Measurements from ENCODE around the gene ALKBH6.

ALKBH6 gene

GRCh38 chr19:35977446-35978222 lies 36.4 kb downstream of the ALKBH6 start:
- H3K36me3 ChIP-seq (ENCODE audit: control insufficient read depth in 2 of 2, insufficient read depth in 1 of 2, low read length in 2 of 2) = no peaks in the 10 kb centered on the region
- H3K4me1 ChIP-seq (ENCODE audit: control insufficient read depth, insufficient read depth, low read length) = no peaks in the 10 kb centered on the region
- ChIA-PET POLR2A (no interaction called here), CTCF (interaction anchor here (0.6 to 1.0 kb wide), 7 partner anchors 9 to 1655 kb away, joined by 3 to 9 read pairs (median 4); no protein-coding TSS in a partner anchor)
- no peak overlapping the region for H3K27ac ChIP-seq (ENCODE audit: extremely low read depth, low read depth, low read length)
- H3K9me3 ChIP-seq (ENCODE audit: control insufficient read depth, insufficient read depth, low read depth, low read length) = no peaks in the 10 kb centered on the region
- no peak overlapping the region for H3K4me3 ChIP-seq (ENCODE audit: low read depth, low read length)
- no peak for TF ChIP-seq ZNF768 (tag by site-specific recombination; IDR thresholded peaks at IDR 0.05)
- TF ChIP-seq ZNF621 (tag by site-specific recombination; IDR thresholded peaks at IDR 0.05) = peak; percentile 71; the same call in 1 of the 2 replicates
- peak; percentile 66 for TF ChIP-seq GLIS1 (tag by site-specific recombination; IDR thresholded peaks at IDR 0.05)
- TF ChIP-seq ZBTB8A (tag by site-specific recombination; IDR thresholded peaks at IDR 0.05) = peak; percentile 56; the same call in 1 of the 2 replicates
- TF ChIP-seq, protein P1, sequence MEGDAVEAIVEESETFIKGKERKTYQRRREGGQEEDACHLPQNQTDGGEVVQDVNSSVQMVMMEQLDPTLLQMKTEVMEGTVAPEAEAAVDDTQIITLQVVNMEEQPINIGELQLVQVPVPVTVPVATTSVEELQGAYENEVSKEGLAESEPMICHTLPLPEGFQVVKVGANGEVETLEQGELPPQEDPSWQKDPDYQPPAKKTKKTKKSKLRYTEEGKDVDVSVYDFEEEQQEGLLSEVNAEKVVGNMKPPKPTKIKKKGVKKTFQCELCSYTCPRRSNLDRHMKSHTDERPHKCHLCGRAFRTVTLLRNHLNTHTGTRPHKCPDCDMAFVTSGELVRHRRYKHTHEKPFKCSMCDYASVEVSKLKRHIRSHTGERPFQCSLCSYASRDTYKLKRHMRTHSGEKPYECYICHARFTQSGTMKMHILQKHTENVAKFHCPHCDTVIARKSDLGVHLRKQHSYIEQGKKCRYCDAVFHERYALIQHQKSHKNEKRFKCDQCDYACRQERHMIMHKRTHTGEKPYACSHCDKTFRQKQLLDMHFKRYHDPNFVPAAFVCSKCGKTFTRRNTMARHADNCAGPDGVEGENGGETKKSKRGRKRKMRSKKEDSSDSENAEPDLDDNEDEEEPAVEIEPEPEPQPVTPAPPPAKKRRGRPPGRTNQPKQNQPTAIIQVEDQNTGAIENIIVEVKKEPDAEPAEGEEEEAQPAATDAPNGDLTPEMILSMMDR (tag by site-specific recombination; IDR thresholded peaks at IDR 0.05) = peak; percentile 95
- 0 out of 2 replicates have a peak, but pooled peaks have one; percentile 68 for TF ChIP-seq ZNF311 (tag by site-specific recombination; IDR thresholded peaks at IDR 0.05; ENCODE audit: borderline replicate concordance)
- no peak for TF ChIP-seq ZNF2 (tag by site-specific recombination; IDR thresholded peaks at IDR 0.05)
- TF ChIP-seq ZNF146 (tag by site-specific recombination; IDR thresholded peaks at IDR 0.05) = no peak
- TF ChIP-seq, protein P2, sequence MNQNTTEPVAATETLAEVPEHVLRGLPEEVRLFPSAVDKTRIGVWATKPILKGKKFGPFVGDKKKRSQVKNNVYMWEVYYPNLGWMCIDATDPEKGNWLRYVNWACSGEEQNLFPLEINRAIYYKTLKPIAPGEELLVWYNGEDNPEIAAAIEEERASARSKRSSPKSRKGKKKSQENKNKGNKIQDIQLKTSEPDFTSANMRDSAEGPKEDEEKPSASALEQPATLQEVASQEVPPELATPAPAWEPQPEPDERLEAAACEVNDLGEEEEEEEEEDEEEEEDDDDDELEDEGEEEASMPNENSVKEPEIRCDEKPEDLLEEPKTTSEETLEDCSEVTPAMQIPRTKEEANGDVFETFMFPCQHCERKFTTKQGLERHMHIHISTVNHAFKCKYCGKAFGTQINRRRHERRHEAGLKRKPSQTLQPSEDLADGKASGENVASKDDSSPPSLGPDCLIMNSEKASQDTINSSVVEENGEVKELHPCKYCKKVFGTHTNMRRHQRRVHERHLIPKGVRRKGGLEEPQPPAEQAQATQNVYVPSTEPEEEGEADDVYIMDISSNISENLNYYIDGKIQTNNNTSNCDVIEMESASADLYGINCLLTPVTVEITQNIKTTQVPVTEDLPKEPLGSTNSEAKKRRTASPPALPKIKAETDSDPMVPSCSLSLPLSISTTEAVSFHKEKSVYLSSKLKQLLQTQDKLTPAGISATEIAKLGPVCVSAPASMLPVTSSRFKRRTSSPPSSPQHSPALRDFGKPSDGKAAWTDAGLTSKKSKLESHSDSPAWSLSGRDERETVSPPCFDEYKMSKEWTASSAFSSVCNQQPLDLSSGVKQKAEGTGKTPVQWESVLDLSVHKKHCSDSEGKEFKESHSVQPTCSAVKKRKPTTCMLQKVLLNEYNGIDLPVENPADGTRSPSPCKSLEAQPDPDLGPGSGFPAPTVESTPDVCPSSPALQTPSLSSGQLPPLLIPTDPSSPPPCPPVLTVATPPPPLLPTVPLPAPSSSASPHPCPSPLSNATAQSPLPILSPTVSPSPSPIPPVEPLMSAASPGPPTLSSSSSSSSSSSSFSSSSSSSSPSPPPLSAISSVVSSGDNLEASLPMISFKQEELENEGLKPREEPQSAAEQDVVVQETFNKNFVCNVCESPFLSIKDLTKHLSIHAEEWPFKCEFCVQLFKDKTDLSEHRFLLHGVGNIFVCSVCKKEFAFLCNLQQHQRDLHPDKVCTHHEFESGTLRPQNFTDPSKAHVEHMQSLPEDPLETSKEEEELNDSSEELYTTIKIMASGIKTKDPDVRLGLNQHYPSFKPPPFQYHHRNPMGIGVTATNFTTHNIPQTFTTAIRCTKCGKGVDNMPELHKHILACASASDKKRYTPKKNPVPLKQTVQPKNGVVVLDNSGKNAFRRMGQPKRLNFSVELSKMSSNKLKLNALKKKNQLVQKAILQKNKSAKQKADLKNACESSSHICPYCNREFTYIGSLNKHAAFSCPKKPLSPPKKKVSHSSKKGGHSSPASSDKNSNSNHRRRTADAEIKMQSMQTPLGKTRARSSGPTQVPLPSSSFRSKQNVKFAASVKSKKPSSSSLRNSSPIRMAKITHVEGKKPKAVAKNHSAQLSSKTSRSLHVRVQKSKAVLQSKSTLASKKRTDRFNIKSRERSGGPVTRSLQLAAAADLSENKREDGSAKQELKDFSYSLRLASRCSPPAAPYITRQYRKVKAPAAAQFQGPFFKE (tag by site-specific recombination; IDR thresholded peaks at IDR 0.05; ENCODE audit: borderline replicate concordance) = 0 out of 2 replicates have a peak, but pooled peaks have one; percentile 59
- peak; percentile 24; the same call in 1 of the 2 replicates for TF ChIP-seq ZNF169 (tag by site-specific recombination; IDR thresholded peaks at IDR 0.05)
- no peak for TF ChIP-seq YY1 (tag by site-specific recombination; IDR thresholded peaks at IDR 0.05)
- TF ChIP-seq, protein P3, sequence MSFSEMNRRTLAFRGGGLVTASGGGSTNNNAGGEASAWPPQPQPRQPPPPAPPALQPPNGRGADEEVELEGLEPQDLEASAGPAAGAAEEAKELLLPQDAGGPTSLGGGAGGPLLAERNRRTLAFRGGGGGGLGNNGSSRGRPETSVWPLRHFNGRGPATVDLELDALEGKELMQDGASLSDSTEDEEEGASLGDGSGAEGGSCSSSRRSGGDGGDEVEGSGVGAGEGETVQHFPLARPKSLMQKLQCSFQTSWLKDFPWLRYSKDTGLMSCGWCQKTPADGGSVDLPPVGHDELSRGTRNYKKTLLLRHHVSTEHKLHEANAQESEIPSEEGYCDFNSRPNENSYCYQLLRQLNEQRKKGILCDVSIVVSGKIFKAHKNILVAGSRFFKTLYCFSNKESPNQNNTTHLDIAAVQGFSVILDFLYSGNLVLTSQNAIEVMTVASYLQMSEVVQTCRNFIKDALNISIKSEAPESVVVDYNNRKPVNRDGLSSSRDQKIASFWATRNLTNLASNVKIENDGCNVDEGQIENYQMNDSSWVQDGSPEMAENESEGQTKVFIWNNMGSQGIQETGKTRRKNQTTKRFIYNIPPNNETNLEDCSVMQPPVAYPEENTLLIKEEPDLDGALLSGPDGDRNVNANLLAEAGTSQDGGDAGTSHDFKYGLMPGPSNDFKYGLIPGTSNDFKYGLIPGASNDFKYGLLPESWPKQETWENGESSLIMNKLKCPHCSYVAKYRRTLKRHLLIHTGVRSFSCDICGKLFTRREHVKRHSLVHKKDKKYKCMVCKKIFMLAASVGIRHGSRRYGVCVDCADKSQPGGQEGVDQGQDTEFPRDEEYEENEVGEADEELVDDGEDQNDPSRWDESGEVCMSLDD (tag by site-specific recombination; IDR thresholded peaks at IDR 0.05) = peak; percentile 45
- TF ChIP-seq KLF1 (tag by site-specific recombination; IDR thresholded peaks at IDR 0.05) = peak; percentile 37; the same call in 1 of the 2 replicates
- TF ChIP-seq ZNF350 (tag by site-specific recombination; IDR thresholded peaks at IDR 0.05) = no peak
- 0 out of 2 replicates have a peak, but pooled peaks have one; percentile 8 for TF ChIP-seq ZNF121 (tag by site-specific recombination; IDR thresholded peaks at IDR 0.05)
- no peak for TF ChIP-seq ZNF837 (tag by site-specific recombination; IDR thresholded peaks at IDR 0.05)
- peak; percentile 59 for TF ChIP-seq ZIC2 (tag by site-specific recombination; IDR thresholded peaks at IDR 0.05)
- TF ChIP-seq, protein P4, sequence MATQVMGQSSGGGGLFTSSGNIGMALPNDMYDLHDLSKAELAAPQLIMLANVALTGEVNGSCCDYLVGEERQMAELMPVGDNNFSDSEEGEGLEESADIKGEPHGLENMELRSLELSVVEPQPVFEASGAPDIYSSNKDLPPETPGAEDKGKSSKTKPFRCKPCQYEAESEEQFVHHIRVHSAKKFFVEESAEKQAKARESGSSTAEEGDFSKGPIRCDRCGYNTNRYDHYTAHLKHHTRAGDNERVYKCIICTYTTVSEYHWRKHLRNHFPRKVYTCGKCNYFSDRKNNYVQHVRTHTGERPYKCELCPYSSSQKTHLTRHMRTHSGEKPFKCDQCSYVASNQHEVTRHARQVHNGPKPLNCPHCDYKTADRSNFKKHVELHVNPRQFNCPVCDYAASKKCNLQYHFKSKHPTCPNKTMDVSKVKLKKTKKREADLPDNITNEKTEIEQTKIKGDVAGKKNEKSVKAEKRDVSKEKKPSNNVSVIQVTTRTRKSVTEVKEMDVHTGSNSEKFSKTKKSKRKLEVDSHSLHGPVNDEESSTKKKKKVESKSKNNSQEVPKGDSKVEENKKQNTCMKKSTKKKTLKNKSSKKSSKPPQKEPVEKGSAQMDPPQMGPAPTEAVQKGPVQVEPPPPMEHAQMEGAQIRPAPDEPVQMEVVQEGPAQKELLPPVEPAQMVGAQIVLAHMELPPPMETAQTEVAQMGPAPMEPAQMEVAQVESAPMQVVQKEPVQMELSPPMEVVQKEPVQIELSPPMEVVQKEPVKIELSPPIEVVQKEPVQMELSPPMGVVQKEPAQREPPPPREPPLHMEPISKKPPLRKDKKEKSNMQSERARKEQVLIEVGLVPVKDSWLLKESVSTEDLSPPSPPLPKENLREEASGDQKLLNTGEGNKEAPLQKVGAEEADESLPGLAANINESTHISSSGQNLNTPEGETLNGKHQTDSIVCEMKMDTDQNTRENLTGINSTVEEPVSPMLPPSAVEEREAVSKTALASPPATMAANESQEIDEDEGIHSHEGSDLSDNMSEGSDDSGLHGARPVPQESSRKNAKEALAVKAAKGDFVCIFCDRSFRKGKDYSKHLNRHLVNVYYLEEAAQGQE (tag by site-specific recombination; IDR thresholded peaks at IDR 0.05) = no peak
- no peak for TF ChIP-seq ZNF571 (tag by site-specific recombination; IDR thresholded peaks at IDR 0.05)
- TF ChIP-seq TRIM28 (IDR thresholded peaks at IDR 0.05; ENCODE audit: borderline replicate concordance, low read length) = no peak
- TF ChIP-seq ZNF184 (tag by site-specific recombination; IDR thresholded peaks at IDR 0.05) = no peak
- TF ChIP-seq ZBTB20 (tag by site-specific recombination; IDR thresholded peaks at IDR 0.05) = 0 out of 2 replicates have a peak, but pooled peaks have one; percentile 27
- no peak for TF ChIP-seq KLF10 (tag by site-specific recombination; IDR thresholded peaks at IDR 0.05)
- no peak for TF ChIP-seq ZFP3 (tag by site-specific recombination; IDR thresholded peaks at IDR 0.05; ENCODE audit: low read depth)

All from HEK293 (cell line).